ENCODE results near the gene EGFL6.

The EGFL6 gene

DNA sequence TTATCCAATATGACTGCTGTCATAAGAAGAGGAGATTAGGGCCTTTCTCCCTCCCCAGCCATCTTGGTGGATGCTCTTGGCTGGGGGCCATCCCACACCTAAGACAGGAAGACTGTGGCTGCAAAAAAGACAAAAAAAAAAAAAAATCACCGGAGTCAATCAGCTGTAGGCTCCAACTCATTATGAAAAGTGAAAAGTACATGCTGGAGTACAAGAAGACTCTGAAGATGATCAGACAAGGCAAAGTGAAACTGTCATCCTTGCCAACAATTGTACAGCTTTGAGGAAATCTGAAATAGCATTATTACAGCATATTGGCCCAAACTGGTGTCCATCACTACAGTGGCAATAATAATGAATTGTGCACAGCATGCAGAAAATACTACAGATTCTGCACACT is 5.2 kb downstream of the EGFL6 start:
- H3K27me3 ChIP-seq (ENCODE audit: insufficient read depth, low read length, poor library complexity), result peaks cover 5% of the 10 kb centered on the region
- no peak overlapping the region for H4K8ac ChIP-seq (ENCODE audit: low read depth, low read length)
- H2BK15ac ChIP-seq (replicated peaks; ENCODE audit: low read depth), result no peak overlapping the region
- H3K9ac ChIP-seq (ENCODE audit: low read length), result no peak overlapping the region
- no peak overlapping the region for H2BK5ac ChIP-seq (ENCODE audit: low read length)
- H2AK5ac ChIP-seq (ENCODE audit: low read length), result no peak overlapping the region
- no peak overlapping the region for H3K23ac ChIP-seq (ENCODE audit: low read length)
- no peak for DNase-seq
- no peak overlapping the region for H3K4ac ChIP-seq (ENCODE audit: low read depth, low read length)
- no peak overlapping the region for H4K5ac ChIP-seq (ENCODE audit: low read length)
- no peak overlapping the region for H3K18ac ChIP-seq (ENCODE audit: low read length)
- no peaks in the 10 kb centered on the region for H3K36me3 ChIP-seq (ENCODE audit: control insufficient read depth, insufficient read depth, low read length)
- H3K4me1 ChIP-seq (ENCODE audit: control insufficient read depth, low read depth, low read length), result no peaks in the 10 kb centered on the region
- H3K79me1 ChIP-seq (ENCODE audit: low read length), result no peaks in the 10 kb centered on the region
- no peak overlapping the region for H3K4me3 ChIP-seq (ENCODE audit: low read length)
- no peak overlapping the region for H2BK120ac ChIP-seq (ENCODE audit: low read depth, low read length)
- no peak overlapping the region for H3K27ac ChIP-seq (ENCODE audit: low read depth, low read length)
- WGBS (ENCODE audit: extremely low coverage, insufficient coverage, low lambda C conversion rate), result no CpG with 5 or more reads among the region's 1 CpG
- no peaks in the 10 kb centered on the region for H3K79me2 ChIP-seq (ENCODE audit: control insufficient read depth, insufficient read depth, low read length)
- H3K4me2 ChIP-seq (ENCODE audit: low read length), result no peak overlapping the region
- no peak overlapping the region for H3K56ac ChIP-seq (ENCODE audit: low read length)

DNA sequence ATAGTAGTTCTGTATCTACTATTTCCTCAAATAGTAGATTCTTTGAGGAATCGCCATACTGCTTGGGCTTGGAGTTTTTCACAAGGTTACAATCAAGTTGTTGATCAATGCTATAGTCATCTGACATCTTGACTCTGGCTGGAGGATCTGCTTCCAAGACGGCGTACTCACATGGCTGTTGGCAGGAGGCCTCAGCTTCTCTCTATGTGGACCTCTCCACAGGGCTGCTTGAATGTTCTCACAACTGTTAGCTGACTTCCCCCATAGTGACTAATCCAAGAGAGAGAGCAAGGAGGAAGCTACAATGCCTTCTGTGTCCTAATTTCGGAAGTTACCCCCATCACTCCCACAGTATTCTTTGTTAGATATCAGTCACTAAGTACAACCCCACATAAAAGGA is 10.3 kb downstream of the EGFL6 start:
- H2AK5ac ChIP-seq (ENCODE audit: low read length), result no peak overlapping the region
- no peaks in the 10 kb centered on the region for H3K4me1 ChIP-seq (ENCODE audit: control insufficient read depth, low read depth, low read length)
- WGBS (ENCODE audit: extremely low coverage, insufficient coverage, low lambda C conversion rate), result no CpG with 5 or more reads among the region's 4 CpGs
- H3K4ac ChIP-seq (ENCODE audit: low read depth, low read length), result no peak overlapping the region
- no peak for DNase-seq
- no peak overlapping the region for H3K18ac ChIP-seq (ENCODE audit: low read length)
- no peak overlapping the region for H4K8ac ChIP-seq (ENCODE audit: low read depth, low read length)
- no peak overlapping the region for H3K56ac ChIP-seq (ENCODE audit: low read length)
- H4K5ac ChIP-seq (ENCODE audit: low read length), result no peak overlapping the region
- H3K79me1 ChIP-seq (ENCODE audit: low read length), result no peaks in the 10 kb centered on the region
- H3K23ac ChIP-seq (ENCODE audit: low read length), result no peak overlapping the region
- H3K79me2 ChIP-seq (ENCODE audit: control insufficient read depth, insufficient read depth, low read length), result no peaks in the 10 kb centered on the region
- H2BK120ac ChIP-seq (ENCODE audit: low read depth, low read length), result no peak overlapping the region
- no peak overlapping the region for H3K9ac ChIP-seq (ENCODE audit: low read length)
- H3K36me3 ChIP-seq (ENCODE audit: control insufficient read depth, insufficient read depth, low read length), result no peaks in the 10 kb centered on the region
- H3K27me3 ChIP-seq (ENCODE audit: insufficient read depth, low read length, poor library complexity), result no peaks in the 10 kb centered on the region
- no peak overlapping the region for H2BK5ac ChIP-seq (ENCODE audit: low read length)
- H3K4me3 ChIP-seq (ENCODE audit: low read length), result no peak overlapping the region
- H3K27ac ChIP-seq (ENCODE audit: low read depth, low read length), result no peak overlapping the region
- no peak overlapping the region for H3K4me2 ChIP-seq (ENCODE audit: low read length)
- no peak overlapping the region for H2BK15ac ChIP-seq (replicated peaks; ENCODE audit: low read depth)

DNA sequence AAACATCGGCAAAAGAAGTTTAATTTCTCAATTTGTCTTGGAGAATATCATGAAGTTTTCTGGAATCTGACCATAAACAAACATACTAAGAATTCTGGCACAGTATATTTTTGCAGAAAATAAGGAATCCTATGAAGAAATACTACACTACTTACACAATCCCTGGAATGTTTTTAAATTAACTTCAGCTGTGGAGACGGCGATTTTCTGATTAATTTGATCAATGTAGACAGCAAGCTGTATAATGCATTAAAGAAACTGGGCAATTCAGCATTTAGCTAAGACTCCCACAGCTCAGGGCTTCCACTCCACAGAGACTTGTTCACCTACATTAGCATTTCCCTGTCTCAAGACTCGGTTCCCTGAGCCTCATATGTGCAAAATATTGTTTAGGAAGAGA is 12.2 kb downstream of the EGFL6 start:
- Histone ChIP-seq H3K36me3 (ENCODE audit: control insufficient read depth, insufficient read depth, low read length) (no peaks in the 10 kb centered on the region), H3K27ac (ENCODE audit: low read depth, low read length) (no peak overlapping the region), H2BK120ac (ENCODE audit: low read depth, low read length) (no peak overlapping the region), H3K4me1 (ENCODE audit: control insufficient read depth, low read depth, low read length) (no peaks in the 10 kb centered on the region), H3K23ac (ENCODE audit: low read length) (no peak overlapping the region), H3K56ac (ENCODE audit: low read length) (no peak overlapping the region), H4K8ac (ENCODE audit: low read depth, low read length) (no peak overlapping the region), H3K4me2 (ENCODE audit: low read length) (no peak overlapping the region), H3K79me2 (ENCODE audit: control insufficient read depth, insufficient read depth, low read length) (no peaks in the 10 kb centered on the region), H3K79me1 (ENCODE audit: low read length) (no peaks in the 10 kb centered on the region), H2BK5ac (ENCODE audit: low read length) (no peak overlapping the region), H3K27me3 (ENCODE audit: insufficient read depth, low read length, poor library complexity) (no peaks in the 10 kb centered on the region), H3K4me3 (ENCODE audit: low read length) (no peak overlapping the region), H4K5ac (ENCODE audit: low read length) (no peak overlapping the region), H3K9ac (ENCODE audit: low read length) (no peak overlapping the region), H2AK5ac (ENCODE audit: low read length) (no peak overlapping the region), H2BK15ac (replicated peaks; ENCODE audit: low read depth) (no peak overlapping the region), H3K4ac (ENCODE audit: low read depth, low read length) (no peak overlapping the region), H3K18ac (ENCODE audit: low read length) (no peak overlapping the region)
- DNase-seq, result no peak
- no CpG with 5 or more reads among the region's 4 CpGs for WGBS (ENCODE audit: extremely low coverage, insufficient coverage, low lambda C conversion rate)

DNA sequence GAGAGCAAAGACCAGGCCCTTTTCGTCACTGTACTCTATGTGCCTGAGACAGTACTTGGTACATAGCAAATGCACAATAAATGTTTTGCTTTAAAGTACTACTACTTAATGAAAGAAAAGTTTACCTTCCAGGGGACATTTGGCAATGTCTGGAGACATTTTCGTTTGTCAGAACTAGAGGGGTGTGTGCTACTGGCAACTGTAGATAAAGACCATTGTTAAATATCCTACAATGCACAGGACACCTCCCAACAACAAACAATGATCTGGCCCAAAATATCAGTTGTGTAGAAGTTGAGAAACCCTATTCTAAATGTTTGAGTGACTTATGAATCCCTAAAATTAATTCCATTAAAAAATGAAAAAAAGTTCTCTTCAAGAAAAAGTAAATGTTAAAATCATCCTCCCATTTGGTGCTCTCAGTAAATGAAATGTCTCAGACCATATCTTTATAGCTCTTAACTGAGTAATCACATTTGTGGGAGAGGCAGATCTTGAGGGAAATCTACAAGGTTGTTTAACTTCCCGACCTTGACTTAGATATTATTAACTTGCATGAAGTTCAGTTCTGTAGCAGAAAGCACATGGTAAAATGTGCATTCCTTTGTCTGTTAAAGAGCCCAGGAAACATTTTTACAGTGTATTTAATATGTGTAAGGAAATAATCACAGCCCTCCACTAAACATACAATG is 18.5 kb downstream of the EGFL6 start:
- no peak overlapping the region for H2BK120ac ChIP-seq (ENCODE audit: low read depth, low read length)
- H3K27ac ChIP-seq (ENCODE audit: low read depth, low read length), result no peak overlapping the region
- H3K4me2 ChIP-seq (ENCODE audit: low read length), result no peak overlapping the region
- H3K56ac ChIP-seq (ENCODE audit: low read length), result no peak overlapping the region
- H3K23ac ChIP-seq (ENCODE audit: low read length), result no peak overlapping the region
- no peak overlapping the region for H3K4me3 ChIP-seq (ENCODE audit: low read length)
- no peak overlapping the region for H3K18ac ChIP-seq (ENCODE audit: low read length)
- H3K4me1 ChIP-seq (ENCODE audit: control insufficient read depth, low read depth, low read length), result no peaks in the 10 kb centered on the region
- H2AK5ac ChIP-seq (ENCODE audit: low read length), result no peak overlapping the region
- no peaks in the 10 kb centered on the region for H3K36me3 ChIP-seq (ENCODE audit: control insufficient read depth, insufficient read depth, low read length)
- no peaks in the 10 kb centered on the region for H3K27me3 ChIP-seq (ENCODE audit: insufficient read depth, low read length, poor library complexity)
- H2BK5ac ChIP-seq (ENCODE audit: low read length), result no peak overlapping the region
- H3K79me1 ChIP-seq (ENCODE audit: low read length), result no peaks in the 10 kb centered on the region
- no peak overlapping the region for H2BK15ac ChIP-seq (replicated peaks; ENCODE audit: low read depth)
- no CpG with 5 or more reads among the region's 3 CpGs for WGBS (ENCODE audit: extremely low coverage, insufficient coverage, low lambda C conversion rate)
- H3K4ac ChIP-seq (ENCODE audit: low read depth, low read length), result no peak overlapping the region
- no peak overlapping the region for H4K8ac ChIP-seq (ENCODE audit: low read depth, low read length)
- H3K9ac ChIP-seq (ENCODE audit: low read length), result no peak overlapping the region
- H3K79me2 ChIP-seq (ENCODE audit: control insufficient read depth, insufficient read depth, low read length), result no peaks in the 10 kb centered on the region
- no peak overlapping the region for H4K5ac ChIP-seq (ENCODE audit: low read length)
- no peak for DNase-seq

DNA sequence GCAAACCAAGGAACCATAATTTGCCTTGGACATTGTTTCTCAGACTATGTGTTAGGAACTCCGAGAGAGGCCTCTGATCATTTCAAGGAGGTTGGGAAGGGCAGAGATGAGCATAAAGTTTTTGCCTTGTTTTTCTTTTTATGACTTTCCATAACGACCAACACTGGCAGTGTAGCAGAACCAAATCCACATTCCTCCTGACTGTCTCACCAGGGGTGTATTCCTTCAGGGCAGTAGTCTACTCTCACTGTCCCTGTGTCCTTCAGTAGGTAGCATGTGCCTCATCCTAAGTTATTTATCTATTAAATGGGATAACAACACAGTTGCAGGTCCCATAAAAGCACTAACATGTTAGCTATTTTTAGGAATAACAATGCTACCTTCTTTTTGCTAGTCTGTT is 20.8 kb downstream of the EGFL6 start:
- H3K4me3 ChIP-seq (ENCODE audit: low read length), result no peak overlapping the region
- H3K27ac ChIP-seq (ENCODE audit: low read depth, low read length), result no peak overlapping the region
- H3K9ac ChIP-seq (ENCODE audit: low read length), result no peak overlapping the region
- H3K4me1 ChIP-seq (ENCODE audit: control insufficient read depth, low read depth, low read length), result no peaks in the 10 kb centered on the region
- H3K4me2 ChIP-seq (ENCODE audit: low read length), result no peak overlapping the region
- H4K8ac ChIP-seq (ENCODE audit: low read depth, low read length), result no peak overlapping the region
- no peak overlapping the region for H3K56ac ChIP-seq (ENCODE audit: low read length)
- H4K5ac ChIP-seq (ENCODE audit: low read length), result no peak overlapping the region
- no peak overlapping the region for H3K4ac ChIP-seq (ENCODE audit: low read depth, low read length)
- no peak overlapping the region for H2BK15ac ChIP-seq (replicated peaks; ENCODE audit: low read depth)
- no peak overlapping the region for H2AK5ac ChIP-seq (ENCODE audit: low read length)
- no CpG with 5 or more reads among the region's 2 CpGs for WGBS (ENCODE audit: extremely low coverage, insufficient coverage, low lambda C conversion rate)
- no peaks in the 10 kb centered on the region for H3K27me3 ChIP-seq (ENCODE audit: insufficient read depth, low read length, poor library complexity)
- DNase-seq, result peak; percentile 1
- H3K79me1 ChIP-seq (ENCODE audit: low read length), result no peaks in the 10 kb centered on the region
- H3K79me2 ChIP-seq (ENCODE audit: control insufficient read depth, insufficient read depth, low read length), result no peaks in the 10 kb centered on the region
- H3K23ac ChIP-seq (ENCODE audit: low read length), result no peak overlapping the region
- no peak overlapping the region for H2BK120ac ChIP-seq (ENCODE audit: low read depth, low read length)
- no peaks in the 10 kb centered on the region for H3K36me3 ChIP-seq (ENCODE audit: control insufficient read depth, insufficient read depth, low read length)
- H3K18ac ChIP-seq (ENCODE audit: low read length), result no peak overlapping the region
- no peak overlapping the region for H2BK5ac ChIP-seq (ENCODE audit: low read length)

DNA sequence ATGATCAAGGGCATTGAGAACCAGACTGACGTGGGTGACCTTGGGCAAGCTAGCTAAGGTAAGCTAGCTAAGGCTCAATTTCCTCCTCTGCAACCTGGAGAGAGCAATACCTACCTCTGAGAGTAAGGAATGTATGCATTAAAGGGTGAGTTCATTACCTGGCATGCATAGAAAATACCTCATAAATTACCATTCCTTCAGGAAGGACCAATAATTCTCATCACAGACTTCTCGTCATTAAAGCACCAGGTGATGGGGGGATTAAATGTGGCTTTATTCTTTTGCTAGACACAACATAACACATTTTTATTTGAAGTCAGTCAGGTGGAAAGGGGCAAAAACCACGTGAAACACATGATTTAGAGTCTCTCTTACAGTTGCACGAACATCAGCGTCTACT is 21.5 kb downstream of the EGFL6 start:
- no peaks in the 10 kb centered on the region for H3K4me1 ChIP-seq (ENCODE audit: control insufficient read depth, low read depth, low read length)
- H3K18ac ChIP-seq (ENCODE audit: low read length), result no peak overlapping the region
- H3K36me3 ChIP-seq (ENCODE audit: control insufficient read depth, insufficient read depth, low read length), result no peaks in the 10 kb centered on the region
- H3K9ac ChIP-seq (ENCODE audit: low read length), result no peak overlapping the region
- no peak overlapping the region for H3K4me3 ChIP-seq (ENCODE audit: low read length)
- no peaks in the 10 kb centered on the region for H3K27me3 ChIP-seq (ENCODE audit: insufficient read depth, low read length, poor library complexity)
- no peak overlapping the region for H3K27ac ChIP-seq (ENCODE audit: low read depth, low read length)
- no peaks in the 10 kb centered on the region for H3K79me2 ChIP-seq (ENCODE audit: control insufficient read depth, insufficient read depth, low read length)
- H2BK15ac ChIP-seq (replicated peaks; ENCODE audit: low read depth), result no peak overlapping the region
- no CpG with 5 or more reads among the region's 5 CpGs for WGBS (ENCODE audit: extremely low coverage, insufficient coverage, low lambda C conversion rate)
- no peak overlapping the region for H2BK5ac ChIP-seq (ENCODE audit: low read length)
- H3K56ac ChIP-seq (ENCODE audit: low read length), result no peak overlapping the region
- H3K79me1 ChIP-seq (ENCODE audit: low read length), result no peaks in the 10 kb centered on the region
- H3K23ac ChIP-seq (ENCODE audit: low read length), result no peak overlapping the region
- no peak overlapping the region for H2AK5ac ChIP-seq (ENCODE audit: low read length)
- no peak overlapping the region for H2BK120ac ChIP-seq (ENCODE audit: low read depth, low read length)
- H4K5ac ChIP-seq (ENCODE audit: low read length), result no peak overlapping the region
- H3K4ac ChIP-seq (ENCODE audit: low read depth, low read length), result no peak overlapping the region
- DNase-seq, result no peak
- no peak overlapping the region for H4K8ac ChIP-seq (ENCODE audit: low read depth, low read length)
- H3K4me2 ChIP-seq (ENCODE audit: low read length), result no peak overlapping the region

Measured in mesendoderm (in vitro differentiated cells).